DMS53 (cell line): ENCODE measurements around the gene GIT2.
"Not testable (repeated sequence)": the region's sequence is repeated elsewhere in the genome, so short reads cannot be mapped to it uniquely, and the experiment has no call there.

ENCODE experiments used
- DNase-seq: peaks from one replicate; lab custom pipeline; 2025; lab: John Stamatoyannopoulos, UW

GIT2 gene

GRCh38 chr12:109920261-109920780 is 75.8 kb downstream of the GIT2 start:
- DNase-seq = no peak

- DNase-seq = no peak
Observed at GRCh38 chr12:109919456-109919855, 76.7 kb downstream of the GIT2 start.

- no peak for DNase-seq
Observed at GRCh38 chr12:109916045-109916444, 80.1 kb downstream of the GIT2 start.

GRCh38 chr12:109915171-109916040 is 80.8 kb downstream of the GIT2 start:
- DNase-seq = no peak

- DNase-seq = no peak
Observed at GRCh38 chr12:109914461-109914860, 81.7 kb downstream of the GIT2 start.

- no peak for DNase-seq
Observed at GRCh38 chr12:109912855-109913321, 83.3 kb downstream of the GIT2 start.

- DNase-seq = peak; percentile 74
Observed at GRCh38 chr12:109910969-109911348, 85.2 kb downstream of the GIT2 start.

GRCh38 chr12:109910254-109910968 is 85.8 kb downstream of the GIT2 start:
- no peak for DNase-seq

- DNase-seq = no peak
Observed at GRCh38 chr12:109905301-109905700, 90.9 kb downstream of the GIT2 start.

GRCh38 chr12:109902891-109903418 is 93.2 kb downstream of the GIT2 start:
- DNase-seq = no peak

GRCh38 chr12:109900752-109901580 is 95.2 kb downstream of the GIT2 start:
- no peak for DNase-seq

- peak; percentile 97 for DNase-seq
Observed at GRCh38 chr12:109899783-109900751, 96.1 kb downstream of the GIT2 start, which contains the start of gene TCHP. TCHP (plus strand) TSS chr12:109900274; CDS start chr12:109903027, 2,753 bp downstream.

- not testable (repeated sequence) for DNase-seq
Observed at GRCh38 chr12:109899345-109899744, 96.8 kb downstream of the GIT2 start.

GRCh38 chr12:109897029-109897428 is 99.1 kb downstream of the GIT2 start:
- no peak for DNase-seq

- no peak for DNase-seq
Observed at GRCh38 chr12:109896188-109896587, 100.0 kb downstream of the GIT2 start.

GRCh38 chr12:109894939-109895338 is 101.2 kb downstream of the GIT2 start:
- no peak for DNase-seq

GRCh38 chr12:109893261-109893995 is 102.7 kb downstream of the GIT2 start:
- DNase-seq = peak; percentile 21

- DNase-seq = peak; percentile 31
Observed at GRCh38 chr12:109892748-109893147, 103.4 kb downstream of the GIT2 start.

GRCh38 chr12:109892165-109892715 is 103.9 kb downstream of the GIT2 start:
- DNase-seq = no peak
